CD4-positive, alpha-beta T cell treated with Interleukin-21 for 1 hour (primary cell): ENCODE results near the gene GLIS2.
A peak's percentile ranks its signal among the peaks of the same experiment; 100 is the strongest.

Experiments used
- DNase-seq: peaks from one replicate; pipeline ENCODE4 v3.0.0-alpha.2; 2020

The GLIS2 gene

DNA sequence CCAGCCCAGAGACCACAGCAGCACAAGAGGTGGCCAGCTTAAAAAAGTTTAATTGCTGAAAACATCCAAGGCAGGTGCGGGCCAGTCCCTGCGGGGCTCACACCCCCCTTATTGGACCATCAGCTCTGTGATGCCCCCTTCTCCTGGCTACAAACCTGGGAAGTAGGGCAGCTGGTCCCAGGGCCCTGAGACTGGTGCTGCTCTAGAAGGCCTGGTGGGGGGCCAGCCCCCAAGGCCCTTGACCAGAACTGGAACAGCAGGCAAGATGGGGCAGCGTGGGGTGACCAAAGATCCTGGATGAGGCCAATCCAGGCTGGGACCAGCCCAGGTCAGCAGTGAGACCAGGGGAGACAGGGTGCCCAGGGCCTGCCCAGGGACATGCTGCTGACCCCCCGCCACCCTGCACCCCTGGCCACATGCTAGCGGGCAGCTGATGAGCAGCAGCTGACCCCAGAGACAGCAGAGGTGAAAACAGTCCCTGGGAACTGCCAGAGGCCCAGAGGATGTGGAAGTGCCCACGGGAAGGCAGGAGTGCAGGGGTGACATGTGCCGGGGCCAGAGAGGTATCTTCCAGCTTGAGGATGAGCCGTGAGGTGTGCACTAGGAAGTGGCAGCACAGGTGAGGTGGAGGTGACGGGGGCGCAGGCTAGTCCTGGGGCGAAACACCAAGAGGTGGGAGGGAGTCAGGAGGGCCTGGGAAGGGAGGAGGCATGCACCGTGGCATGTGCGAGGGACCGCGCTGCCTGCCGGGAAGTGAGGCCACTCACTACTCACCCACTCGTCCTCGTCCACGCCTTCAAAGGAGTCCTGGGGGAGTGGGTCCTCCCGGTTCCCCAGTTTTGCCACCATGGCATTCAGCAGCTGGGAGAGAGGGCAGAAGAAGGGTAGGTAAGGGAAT, 38.9 kb downstream of the GLIS2 start:
- no peak for DNase-seq

DNA sequence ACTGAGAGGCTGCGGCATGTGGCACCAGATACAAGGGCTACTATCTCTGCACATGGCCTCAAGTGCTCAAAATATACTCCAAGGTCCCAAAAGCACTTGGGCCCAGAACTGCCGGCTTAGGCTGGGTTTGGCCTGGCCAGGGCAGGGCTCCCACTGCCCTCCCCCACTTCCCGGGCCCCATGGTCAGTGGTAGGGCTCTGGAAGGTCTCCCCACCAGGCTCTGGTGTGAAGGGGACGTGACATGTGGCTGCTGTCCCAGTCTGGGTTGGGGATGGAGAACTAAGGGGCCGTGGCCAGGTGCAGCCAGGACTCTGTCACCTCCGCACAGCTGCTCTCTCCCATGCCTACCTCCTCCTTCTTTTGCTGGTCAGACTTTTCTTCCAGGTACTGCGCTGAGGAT, 41.0 kb downstream of the GLIS2 start:
- DNase-seq = no peak

GRCh38 chr16:4358236-4358635, 42.4 kb downstream of the GLIS2 start:
- DNase-seq = no peak

DNA sequence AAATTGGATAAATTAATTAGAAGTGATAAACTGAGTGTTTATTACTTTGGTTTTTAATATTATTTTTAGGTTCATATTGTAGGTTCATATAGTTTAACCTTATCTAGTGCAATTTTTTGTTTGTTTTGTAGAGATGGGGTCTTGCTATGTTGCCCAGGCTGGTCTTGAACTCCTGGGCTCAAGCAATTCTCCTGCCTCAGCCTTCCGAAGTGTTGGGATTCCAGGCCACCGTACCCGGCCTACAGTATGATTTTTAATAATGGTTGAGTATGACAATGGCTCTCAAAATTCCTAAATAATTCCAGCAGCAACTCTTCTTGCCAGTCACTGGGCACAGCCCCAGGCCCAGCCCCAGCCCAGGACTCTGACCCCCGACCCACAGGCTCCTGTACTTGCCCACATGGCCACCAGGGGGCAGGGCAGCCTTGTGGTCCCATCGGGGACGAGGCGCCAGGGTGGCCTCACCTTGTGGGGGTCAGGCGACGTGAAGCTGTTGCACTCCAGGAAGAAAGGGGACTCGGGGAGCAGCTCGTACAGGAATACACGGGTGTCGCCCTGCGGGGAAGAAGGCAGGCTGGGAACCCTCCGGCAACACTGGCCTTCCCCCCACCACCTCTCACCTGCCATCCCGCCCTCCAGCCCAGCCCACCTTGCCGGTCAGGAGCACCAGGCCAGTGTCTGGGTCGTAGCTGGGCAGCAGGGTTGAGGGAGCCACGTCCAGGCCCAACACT, 43.1 kb downstream of the GLIS2 start:
- peak; percentile 67 for DNase-seq

GRCh38 chr16:4359914-4360313, 44.0 kb downstream of the GLIS2 start:
- DNase-seq = no peak

DNA sequence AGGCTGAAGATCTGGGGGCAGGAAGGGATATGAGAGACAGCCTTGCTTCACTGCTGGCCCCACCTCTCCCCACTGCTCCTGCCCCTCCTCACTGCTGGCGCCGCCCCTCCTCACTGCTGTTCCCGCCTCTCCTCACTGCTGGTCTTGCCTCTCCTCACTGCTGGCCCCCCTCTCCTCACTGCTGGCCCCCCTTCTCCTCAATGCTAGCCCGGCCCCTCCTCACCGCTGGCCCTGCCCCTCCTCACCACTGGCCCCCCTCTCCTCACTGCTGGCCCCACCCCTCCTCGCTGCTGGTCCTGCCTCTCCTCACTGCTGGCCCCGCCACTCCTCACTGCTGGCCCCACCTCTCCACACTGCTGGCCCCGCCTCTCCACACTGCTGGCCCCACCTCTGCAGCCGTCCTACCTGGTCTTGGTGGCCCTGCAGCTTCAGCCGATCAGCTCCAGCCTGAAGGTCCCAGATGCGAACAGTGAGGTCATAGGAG, 44.7 kb downstream of the GLIS2 start:
- no peak for DNase-seq

DNA sequence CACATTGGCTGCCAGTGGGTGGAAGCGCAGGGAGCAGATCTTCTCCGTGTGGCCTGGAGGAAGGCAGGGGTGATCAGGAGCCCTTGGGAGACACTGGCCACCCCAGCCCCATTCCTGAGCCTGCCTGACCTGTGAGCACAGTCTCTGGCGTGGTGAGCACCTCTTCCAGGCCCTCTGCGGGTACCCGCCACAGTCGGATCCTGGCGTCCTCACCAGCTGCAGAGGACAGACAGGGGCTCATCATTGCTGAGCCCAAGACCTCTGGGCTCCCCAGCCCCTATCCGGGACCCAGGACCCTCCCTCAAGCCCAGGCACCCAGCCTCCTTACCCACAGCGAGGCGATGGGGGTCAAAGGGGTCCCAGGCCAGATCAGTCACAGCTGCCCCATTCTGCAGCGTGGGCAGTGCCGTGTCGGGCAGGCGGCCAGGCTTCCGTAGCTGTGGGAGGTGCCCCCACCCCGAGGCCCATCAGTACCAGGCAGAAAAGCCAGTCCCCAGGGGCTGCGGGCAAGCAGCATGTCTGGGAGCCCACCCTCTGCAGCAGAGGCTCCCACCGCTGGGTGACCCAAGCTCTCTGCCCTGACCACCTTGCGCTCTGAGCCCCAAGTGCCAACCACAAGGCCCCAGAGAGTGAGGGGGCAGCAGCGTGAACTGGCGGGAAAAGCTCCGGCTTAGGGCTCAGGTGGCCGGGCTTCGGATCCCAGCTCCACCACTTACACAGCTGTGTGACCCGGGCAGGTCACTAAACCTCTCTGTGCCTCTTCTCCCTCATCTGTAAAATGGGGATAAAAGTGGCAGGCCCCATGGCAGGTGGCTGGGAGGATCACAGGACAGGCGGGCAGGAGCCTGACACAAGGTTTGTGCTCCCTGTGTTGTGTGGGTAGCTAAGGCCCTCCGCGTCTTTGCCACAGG, 45.4 kb downstream of the GLIS2 start:
- no peak for DNase-seq

DNA sequence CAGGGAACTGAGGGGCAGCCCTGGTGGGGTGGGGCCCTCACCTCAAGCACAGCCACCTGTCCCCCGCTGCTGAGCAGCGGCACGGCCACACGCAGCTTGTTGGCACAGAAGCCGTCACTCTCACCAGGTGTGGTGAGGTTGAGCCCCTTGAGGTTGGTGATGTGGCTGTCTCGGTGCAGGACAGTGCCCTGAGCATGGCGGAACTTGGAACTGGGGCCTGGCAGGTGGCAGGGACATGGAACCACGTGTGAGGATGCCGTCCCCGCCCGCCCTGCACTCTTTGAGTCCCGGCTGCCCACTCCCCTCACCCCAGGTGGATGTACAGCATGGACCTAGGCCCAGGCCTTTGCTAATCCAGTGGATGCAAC, 46.1 kb downstream of the GLIS2 start:
- no peak for DNase-seq

- no peak for DNase-seq
Measured at GRCh38 chr16:4362476-4363135, 46.7 kb downstream of the GLIS2 start.

- DNase-seq = no peak
Measured at GRCh38 chr16:4364196-4365013, 48.5 kb downstream of the GLIS2 start.

DNA sequence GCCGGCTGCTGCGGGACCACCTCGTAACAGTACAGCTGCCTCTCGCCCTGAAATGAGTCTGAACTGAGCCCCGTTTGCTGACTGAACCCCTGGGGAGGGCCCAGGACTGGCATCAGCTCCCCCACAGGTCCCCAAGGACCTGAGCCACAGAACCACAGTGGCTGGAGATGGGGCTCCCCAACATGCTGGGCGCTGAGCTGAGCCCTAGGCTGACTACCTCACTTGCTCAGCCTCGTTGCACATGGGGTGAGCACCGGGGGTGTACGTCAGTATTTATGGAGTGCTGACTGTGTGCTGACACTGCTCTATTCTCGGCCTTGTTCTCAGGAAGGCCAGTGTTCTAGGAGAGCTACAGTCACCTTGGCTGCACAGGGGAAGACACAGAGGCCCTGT, 49.1 kb downstream of the GLIS2 start:
- no peak for DNase-seq

DNA sequence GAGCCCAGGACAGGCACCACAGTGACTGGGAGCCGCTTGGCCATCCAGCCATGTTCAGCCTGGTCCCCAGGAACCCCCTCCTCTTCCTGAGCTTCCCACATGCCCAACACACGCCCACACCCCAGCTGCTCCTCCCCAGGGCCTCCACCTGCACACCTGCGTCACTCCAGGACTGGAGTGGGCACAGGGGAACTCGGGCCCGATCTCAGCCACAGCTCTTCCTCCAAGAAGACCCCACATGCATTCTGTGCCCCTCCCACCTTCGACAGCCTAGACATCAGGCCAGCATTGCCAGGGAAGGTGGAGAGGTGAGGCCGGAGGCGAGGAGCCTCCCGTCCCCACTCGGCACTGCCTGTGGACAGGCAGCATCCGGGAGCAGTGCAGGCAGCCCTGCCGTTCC, 49.7 kb downstream of the GLIS2 start:
- DNase-seq = no peak

GRCh38 chr16:4366016-4366415, 50.1 kb downstream of the GLIS2 start:
- DNase-seq = no peak

DNA sequence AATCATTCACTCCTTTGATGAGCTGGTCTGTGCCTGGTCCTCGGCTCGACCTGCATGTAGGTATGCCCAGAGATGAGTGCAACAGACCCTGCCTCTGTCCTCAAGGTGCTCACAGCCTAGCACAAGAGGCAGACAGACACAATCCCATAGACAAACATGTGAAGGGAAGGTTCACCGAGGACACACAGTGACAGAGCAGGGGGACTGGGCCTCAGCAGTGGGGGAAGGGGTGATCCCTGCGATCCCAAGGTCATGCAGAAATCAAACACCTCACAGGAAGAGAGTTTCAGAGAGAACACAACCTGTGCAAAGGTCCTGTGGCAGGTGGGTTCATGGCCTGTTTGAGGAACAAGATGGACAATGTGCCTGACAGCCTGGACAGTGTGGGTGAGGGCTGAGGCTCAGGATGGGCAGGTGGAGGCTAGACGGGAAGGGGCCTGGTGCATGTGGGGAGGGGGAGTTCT, 51.6 kb downstream of the GLIS2 start:
- no peak for DNase-seq

DNA sequence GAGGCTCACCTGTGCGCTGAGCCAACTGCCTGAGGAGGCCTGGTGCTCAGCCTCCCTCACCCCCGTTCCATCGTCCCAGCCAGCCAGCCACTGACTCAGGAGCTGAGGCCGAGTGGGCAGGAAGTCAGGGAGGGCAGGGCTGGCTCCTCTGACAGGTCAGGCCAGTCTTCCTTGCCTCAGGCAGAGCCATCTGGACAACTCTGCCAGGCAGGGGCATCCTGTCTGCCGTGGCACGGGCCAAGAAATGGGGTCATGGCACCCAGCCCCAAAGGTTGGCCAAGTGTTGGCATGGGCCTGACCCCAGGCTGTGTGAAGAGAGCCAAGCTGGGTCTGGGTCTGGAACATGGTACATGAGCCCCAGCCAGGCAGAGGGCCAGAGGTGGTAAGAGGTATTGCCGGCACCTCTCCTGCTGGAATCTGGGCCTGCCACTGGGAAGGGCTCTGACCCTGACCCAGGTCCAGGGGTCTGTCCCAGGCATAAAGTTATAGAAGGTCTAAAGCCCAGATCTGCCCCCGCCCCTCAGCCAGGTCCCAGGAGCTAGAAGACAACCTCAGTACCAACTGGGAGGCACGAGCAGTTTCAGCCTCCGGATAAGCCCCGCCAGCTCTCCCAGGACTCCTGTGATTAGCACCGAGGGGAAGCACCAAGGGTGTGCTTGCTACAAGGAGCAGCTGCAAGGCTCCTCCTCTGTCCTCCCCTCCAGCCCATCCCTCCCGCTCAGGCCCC, 53.3 kb downstream of the GLIS2 start:
- DNase-seq = no peak

DNA sequence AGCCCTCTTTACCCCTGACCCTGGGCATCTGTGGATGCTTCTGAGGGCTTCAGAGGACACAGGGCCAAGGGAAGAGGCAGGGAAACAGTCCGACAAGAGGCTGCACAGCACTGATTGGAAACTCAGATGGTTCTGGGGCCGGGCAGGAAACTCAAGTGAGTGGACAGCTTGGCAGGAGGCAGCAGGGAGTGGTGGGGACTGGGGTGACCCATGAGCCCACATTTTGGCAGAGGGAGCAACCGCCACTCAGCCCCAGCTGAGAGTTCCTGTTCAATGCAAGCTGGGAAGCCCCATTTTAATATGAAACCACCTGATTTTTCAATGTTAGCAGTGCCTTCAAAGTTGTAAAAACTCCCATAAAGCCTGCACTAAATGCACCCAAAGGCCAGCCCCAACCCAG, 54.3 kb downstream of the GLIS2 start:
- no peak for DNase-seq

DNA sequence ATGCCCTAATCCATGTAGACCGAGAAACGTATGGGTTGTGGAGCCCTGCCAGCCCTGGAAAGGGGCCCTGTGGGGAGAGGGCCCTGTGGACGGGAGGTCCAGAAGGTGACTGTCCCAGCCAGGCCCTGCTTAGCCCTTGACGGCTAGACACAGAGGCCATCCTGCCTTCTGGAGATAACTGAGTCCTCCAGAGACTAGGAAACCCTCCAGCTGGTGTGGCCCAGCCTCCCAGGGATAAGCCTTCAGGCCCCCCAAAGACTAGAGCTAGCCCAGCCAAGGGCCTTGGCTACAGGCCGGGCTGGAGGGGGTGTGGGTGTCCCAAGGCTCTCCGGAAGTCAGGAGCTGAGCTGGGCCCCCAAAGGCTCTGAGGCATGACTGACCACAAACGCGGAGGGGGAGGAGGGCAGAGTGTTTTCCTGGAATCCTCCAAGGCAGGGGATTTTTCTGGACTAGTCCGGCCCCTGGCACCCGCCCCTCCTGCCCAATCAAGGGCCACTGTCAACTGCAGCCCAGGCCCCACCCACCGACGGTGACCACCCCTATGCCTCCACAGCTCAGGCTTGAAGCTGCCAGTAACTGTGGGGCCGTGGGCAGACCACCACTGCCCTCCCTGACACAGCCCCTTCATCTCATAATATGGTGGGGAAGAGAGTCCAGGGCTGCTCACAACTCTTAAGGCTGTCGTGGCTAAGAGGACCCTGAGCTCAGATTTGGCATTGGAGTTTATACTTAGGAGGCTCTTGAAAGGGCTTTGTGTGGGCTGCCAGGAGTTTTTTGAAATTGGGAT, 54.9 kb downstream of the GLIS2 start:
- DNase-seq = no peak

- DNase-seq = peak; percentile 74
Measured at GRCh38 chr16:4371357-4372000, 55.6 kb downstream of the GLIS2 start, which contains the start of gene VASN. Gene VASN, plus strand, starts transcription at chr16:4371848. Its CDS starts 9,030 bp downstream, at chr16:4380878.

DNA sequence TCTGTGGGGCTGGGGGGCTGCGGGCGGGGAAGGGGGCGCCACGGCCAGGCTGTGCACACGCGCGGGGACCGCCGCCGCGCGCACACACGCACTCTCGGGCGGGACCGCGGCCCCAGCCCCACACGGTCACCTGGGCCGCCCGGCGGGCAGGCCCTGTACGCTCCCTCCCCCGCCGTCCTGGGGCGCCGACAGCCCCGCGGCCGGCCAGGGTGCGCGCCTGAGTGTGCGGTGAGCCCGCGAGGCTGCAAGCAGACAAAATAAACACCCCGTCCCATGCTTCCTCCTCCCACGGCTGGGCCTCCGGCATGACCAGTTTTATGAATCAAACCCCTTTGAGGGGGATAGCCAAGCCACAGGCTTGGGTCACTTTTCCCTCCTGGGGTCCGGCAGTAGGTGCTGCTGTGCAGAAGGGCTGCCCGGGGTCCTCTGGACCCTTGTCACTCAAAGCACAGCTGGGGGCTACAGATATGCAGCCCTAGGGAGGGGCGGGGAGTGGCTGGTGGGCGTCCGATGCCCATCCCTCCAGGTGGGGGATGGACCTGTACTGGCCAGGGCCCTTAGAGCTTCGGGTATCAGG, 56.2 kb downstream of the GLIS2 start:
- no peak for DNase-seq
